D341Med (cell line): ENCODE data around the gene ENTREP1.
"Not testable (repeated sequence)": the region's sequence is repeated elsewhere in the genome, so short reads cannot be mapped to it uniquely, and the experiment has no call there.

Source experiments
- DNase-seq: peaks from one replicate; pipeline ENCODE4 v3.0.0; 2012; ENCODE audit warnings: low spot score

The ENTREP1 gene

DNA sequence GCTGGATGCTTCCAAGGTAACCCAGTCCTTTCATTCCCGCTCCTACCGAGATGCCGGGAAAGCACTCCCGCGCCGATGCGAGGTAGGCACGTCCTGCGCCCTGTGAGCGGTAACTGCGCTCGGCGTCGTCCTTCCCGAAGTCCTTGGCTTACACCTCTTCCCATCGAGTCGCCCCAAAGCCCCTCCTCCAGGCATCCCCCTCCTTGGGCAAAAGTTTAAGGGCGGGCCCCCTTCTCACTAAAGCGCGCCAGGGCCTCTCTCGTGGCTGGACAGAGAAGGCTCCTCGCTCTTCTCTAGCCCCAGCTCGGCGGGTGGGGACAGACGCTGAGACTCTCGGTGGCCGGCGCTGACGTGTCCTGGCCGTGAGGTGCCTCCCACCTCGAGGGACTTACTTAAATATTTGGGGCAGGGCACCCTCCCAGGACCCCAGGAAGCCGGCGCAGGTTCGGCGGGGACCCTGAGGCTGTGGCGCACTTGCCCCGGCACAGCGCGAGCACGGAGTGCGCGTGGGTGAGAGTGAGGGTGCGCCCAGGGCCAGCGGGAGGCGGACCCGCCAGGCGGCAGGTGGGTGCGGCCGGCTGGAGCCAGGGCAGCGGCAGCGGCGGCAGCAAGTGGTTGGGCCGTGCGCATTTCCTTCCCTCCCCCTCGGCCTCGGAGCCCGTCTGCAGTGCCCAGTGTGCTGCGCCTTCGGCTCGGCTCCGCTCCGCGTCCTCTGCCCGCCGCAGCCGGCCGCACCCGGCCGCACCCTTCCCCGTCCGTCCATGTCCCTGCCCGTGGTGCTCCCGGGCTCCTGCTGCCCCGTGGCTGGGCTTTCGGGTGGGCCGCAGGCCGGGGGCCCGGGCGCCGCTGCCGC, at the start of gene ENTREP1:
ENTREP1 (plus strand) TSS at position 667 of the 853 bp plus-strand sequence; CDS start at position 762, 95 bp downstream.
- peak; percentile 71 for DNase-seq

- DNase-seq = no peak
These were observed 48.2 kb upstream of the ENTREP1 start for GRCh38 chr9:69276775-69277174.

DNA sequence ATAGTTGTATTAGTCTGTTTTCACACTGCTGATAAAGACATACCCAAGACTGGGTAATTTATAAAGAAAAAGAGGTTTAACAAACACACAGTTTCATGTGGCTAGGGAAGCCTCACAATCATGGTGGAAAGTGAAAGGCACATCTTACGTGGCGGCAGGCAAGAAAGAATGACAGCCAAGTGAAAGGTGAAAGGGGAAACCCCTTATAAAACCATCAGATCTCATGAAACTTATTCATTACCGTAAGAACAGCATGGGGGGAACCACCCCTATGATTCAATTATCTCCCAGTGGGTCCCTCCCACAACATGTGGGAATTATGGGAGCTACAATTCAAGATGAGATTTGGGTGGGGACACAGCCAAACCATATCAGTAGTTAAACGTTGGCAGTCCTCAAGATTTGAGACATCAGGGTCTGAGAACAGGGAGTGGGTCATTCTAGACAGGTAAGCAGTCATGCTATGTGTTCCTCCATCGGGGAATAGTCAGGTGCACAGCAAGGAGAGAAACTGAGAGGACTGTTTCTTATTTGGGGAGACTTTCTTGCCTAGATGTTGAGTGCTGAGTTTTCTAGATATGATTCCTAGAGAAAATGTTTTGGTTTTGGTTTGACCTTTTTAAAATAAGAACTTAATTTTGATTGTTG, 45.8 kb upstream of the ENTREP1 start:
- no peak for DNase-seq

DNA sequence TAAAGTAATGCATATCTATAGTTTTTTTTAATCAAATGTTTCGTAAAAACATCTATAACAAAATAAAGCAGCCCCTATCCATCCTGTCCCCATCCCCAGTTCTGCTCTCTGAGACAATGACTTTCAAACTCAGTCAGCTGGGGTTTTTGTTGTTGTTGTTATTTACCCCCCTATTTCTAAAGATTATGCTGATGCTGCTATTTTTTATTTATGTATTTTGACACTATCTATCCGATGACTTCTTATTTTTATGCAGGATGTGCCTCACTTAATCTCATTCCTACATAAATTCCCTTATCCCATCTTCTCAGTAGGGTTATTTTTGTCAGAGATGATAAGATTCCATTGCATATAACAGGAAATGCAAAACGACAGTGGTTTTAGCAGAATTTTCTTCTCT, 45.3 kb upstream of the ENTREP1 start:
- DNase-seq = no peak

DNA sequence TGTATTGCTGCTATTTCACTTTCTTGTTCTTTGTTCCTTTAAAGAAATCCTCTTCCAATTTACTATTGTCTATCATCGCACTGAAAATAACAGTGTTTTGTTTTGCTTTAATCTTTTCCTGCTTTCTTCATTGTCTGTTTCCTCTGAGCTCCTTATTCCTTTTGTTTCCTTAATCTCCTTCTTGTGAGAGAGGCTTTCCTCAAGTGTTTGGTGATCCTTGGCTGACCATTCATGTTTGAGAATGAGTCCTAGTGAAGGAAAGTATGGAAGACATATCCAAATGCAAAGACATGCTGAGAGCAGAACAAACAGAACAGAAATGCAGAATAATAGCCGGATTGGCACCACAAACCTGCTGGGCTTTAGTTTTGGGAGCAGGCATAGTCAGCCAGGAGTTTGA, 42.0 kb upstream of the ENTREP1 start:
- no peak for DNase-seq

DNA sequence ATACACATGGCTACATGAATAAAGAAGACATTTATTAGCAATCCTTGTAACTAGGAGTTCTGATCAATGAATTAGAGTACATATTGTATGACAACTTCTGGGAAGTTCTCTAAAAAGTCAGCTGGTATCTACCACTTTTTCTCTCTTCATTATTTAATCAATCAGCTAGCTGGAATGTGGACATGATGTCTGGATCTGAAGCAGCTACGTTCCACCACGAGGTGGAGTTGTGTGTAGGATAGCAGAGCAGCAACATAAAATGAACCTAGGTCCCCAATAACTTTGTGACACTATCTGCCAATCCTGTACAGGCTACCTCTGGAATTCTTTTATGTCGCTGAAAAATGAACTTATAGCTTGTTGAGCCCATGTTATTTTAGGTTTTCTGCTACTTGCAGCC, 32.9 kb upstream of the ENTREP1 start:
- DNase-seq = no peak

DNA sequence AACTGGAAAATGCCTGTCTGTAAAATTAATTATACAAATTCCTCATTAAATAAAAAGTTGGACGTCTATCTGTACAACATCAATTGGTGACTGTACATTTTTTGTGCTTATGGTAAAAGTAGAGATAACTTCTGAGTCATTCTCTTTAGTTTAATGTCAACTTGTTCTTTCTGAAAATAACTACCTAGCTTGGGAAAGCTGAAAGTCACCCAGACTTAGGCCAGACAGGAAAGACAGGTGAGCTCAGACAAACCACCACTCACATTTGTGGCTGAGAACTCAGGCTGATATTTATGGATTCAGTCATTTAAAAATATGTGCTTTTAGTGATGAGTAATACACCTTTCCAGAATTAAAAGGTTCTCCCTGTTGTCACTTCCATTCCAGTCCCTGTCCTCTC, 31.9 kb upstream of the ENTREP1 start:
- no peak for DNase-seq

- DNase-seq = no peak
These were observed 29.0 kb upstream of the ENTREP1 start for GRCh38 chr9:69295872-69296552.

DNA sequence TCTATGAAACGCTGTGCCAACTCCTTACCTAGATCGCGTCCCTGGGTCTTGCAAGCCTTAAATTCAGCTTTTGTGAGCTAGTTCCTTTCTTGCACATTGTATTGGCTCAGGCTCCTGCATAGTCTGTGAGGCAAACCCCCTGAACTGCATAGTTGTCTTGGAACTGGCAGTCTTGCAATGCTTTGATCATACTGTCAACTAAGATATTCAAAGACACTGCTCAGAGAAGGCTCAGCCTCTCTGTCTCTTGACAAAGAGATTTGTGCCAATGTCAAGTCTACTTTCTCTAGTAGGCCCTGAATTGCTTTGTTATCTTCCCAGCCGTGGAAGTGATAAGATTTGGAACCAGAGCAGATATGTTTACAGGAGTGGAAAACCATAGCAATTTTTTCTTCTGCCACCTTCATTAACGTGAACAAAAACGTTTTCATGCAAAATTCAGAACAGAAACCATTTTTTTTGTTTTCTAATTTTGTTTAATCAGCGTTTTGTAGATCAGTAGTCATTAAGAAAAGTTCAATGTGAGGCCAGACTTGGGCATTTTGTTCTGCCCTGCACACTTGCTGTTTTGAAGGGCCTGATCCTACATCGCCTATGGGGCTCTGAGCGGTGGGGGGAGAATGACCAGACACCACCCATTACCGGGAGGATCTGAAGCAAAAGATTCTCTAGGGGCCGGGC, 27.6 kb upstream of the ENTREP1 start:
- DNase-seq = no peak

GRCh38 chr9:69299315-69299714, 25.7 kb upstream of the ENTREP1 start:
- DNase-seq = no peak

- no peak for DNase-seq
These were observed 25.2 kb upstream of the ENTREP1 start for GRCh38 chr9:69299826-69300225.

GRCh38 chr9:69303331-69303730, 21.7 kb upstream of the ENTREP1 start:
- DNase-seq = no peak

GRCh38 chr9:69306895-69307445, 18.0 kb upstream of the ENTREP1 start:
- not testable (repeated sequence) for DNase-seq

DNA sequence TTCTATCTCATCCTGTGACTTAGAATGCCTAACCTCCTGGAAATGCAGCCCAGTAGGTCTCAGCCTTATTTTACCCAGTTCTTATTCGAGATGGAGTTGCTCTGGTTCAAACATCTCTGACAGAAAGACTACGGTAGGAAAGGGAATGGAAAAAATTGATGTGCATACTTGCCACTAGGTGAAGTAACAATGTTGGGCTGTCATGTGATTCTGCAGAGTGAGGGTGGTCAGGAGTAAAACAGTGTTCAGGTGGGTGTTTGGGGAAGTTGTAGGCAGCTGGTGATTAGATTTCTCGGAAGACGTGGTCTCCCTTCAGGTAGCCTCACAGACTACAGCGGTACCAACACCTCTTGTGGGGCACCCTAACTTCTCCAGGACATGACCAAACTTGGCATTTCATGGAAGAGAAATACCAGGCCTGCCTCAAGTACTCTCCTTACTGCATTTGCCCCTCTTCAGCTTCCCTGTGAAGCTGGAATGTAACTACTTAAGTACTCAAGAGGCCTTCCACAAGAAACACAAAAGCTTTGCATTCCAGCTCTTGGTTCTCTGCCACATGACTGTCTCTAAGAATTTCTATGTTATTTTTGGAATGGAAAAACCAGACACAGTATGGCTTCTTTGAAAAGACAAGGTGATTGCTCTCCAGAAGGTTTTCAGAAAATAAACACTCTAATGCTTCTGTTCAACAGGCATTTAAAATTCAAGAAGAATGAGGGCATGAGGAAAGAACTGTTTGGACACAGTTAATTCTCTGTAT, 17.4 kb upstream of the ENTREP1 start:
- DNase-seq = no peak

DNA sequence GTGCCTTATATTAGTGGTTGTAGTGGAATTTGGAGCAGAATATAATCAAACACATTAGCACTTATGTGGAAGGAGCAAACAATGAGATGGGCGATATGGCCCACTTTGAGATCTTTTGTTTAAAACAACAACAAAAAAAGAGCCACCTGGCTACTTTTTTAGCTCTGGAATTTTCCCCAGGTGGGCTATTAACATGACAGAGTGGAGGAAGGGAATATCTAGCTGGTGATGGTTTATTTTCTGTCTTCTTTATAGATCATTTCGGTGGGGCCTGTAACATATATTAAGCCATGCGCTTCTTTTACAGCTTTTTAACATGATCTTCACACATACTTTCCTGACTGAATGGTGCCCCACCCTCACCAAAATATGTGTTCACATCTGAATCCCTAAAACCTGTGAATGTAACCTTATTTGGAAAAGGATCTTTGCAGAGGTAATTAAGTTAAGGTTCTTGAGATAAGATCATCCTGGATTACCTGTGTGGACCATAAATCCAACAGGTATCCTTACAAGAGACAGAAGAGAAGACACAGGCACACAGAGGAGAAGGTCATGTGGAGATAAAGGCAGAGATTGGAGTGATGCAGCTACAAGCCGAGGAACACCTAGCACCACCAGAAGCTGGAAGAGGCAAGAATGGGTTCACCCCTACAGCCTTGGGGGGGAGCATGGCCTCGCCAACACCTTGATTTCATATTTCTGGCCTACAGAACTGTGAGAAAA, 16.6 kb upstream of the ENTREP1 start:
- DNase-seq = no peak

DNA sequence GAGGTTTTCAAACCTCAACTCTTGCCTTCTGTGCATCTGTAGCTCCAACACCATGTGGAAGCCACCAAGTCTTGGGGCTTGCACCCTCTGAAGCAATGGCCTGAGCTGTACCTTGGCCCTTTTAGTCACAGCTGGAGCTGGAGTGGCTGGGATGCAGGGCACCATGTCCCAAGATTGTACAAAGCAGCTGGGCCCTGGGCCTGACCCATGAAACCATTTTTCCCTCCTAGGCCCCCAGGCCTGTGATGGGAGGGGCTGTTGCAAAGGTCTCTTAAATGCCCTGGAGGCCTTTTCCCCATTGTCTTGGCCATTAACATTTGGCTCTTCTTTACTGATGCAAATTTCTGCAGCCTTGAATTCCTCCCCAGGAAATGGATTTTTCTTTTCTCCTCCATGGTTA, 11.8 kb upstream of the ENTREP1 start:
- DNase-seq = no peak

DNA sequence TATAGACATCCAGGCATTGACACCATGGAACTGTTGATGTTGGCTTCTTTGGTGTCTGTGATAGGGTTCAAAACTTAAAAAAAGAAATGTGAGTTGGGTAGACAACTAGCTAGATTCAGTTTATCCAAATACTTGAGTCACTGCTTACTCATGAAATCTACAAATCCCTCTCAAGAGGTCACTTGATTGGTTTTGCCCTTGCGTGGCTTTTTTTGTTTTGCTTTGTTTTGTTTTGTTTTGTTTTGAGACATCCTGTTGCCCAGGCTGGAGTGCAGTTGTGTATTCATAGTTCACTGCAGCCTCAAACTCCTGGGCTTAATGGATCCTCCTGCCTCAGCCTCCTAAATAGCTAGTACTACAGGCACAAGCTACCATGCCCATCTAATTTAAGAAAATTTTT, 10.5 kb upstream of the ENTREP1 start:
- no peak for DNase-seq

GRCh38 chr9:69317081-69317480, 7.9 kb upstream of the ENTREP1 start:
- no peak for DNase-seq

DNA sequence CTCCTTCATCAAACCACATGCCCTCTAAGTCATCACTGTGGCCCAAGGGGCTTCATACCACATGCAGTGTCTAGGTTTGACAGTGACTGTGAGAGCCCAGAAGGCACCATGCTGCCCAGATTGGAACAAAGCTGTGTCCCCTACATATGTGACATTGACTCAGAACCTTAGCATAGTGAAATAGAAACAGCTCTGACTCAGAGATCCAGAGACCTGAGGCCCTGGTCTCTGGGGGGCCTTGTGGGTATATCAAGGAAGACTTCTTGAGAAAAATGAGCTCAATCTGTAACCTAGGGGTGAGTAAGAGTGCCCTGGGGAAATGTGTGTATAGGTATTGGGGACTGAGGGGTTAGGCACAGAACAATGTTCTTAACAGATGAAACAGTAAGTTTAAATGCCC, 7.1 kb upstream of the ENTREP1 start:
- DNase-seq = no peak

DNA sequence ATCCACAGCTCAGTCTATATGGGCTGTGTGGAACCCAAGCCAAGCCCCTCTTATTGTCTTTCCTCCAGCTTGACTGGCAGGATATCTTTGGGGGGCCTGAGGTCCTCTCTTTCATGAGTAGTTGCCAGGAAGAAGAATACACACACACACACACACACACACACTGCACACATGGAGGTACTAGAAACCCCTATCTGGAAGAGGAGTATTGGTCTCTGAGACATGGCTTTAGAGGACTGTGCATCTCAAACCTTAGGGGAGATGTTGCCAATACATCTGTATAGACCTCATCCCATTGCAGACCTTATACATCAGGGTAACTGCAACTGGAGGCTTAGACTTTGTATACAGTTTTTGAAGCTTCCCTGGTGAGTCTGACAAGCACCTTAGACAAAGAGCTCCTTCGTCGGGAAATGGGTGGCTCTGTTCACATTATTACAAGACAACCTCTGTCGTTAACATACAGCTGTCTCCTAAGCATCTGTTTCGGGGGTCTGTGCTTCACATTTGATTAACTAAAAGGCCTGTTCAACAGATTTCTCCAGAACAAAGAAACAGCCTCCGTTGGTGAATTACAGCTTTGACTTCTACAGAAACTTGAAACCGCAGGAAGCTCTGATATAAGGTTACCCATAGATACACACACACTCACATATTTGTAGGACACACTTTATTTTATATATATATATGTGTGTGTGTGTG, 5.5 kb upstream of the ENTREP1 start:
- DNase-seq = no peak
